A549 (cell line): ENCODE results near the gene DOCK10. TPM values are rescaled to one million over a fixed set of nuclear protein-coding genes. Genes with fewer than 3 reads are reported as not detected.

Source experiments
- ATAC-seq, 2 experiments: fragments of 200-7000 bp in 1 of 2; fragments of >200 bp in 1 of 2; cut with Nextera tagmentation in 1 of 2; cut with Tn5 transposase in 1 of 2; 3 replicates each; pipeline versions ENCODE4 v1.8.0 to v1.9.1; 2018 to 2020; ENCODE audit warnings: mild to moderate bottlenecking in 1 of 2, moderate library complexity in 1 of 2
- CTCF ChIA-PET: fragments of 300-600 bp; sonication (Branson Sonifier 250); formaldehyde crosslinking; extraction: SDS; loops from one replicate; lab custom pipeline; 2021; ENCODE audit warnings: antibody characterized with exemption, inconsistent platforms; lab: Yijun Ruan, JAX
- POLR2A ChIA-PET: fragments of 350-600 bp; formaldehyde crosslinking; extraction: SDS; loops from one replicate; lab custom pipeline; 2021; ENCODE audit warnings: antibody characterized with exemption, inconsistent platforms; lab: Yijun Ruan, JAX
- DNase-seq, 2 experiments: peaks; one replicate each; pipeline versions ENCODE4 v3.0.0 to v3.0.0-alpha.2; 2011 to 2016; ENCODE audit warnings: low read depth in 1 of 2, low spot score in 1 of 2
- FAIRE-seq: peaks from 2 replicates; lab custom pipeline; 2011; peaks lifted over from hg19 to GRCh38; lab: Jason Lieb, UNC
- H3K27ac ChIP-seq, 2 experiments: fragments of >200 bp; sonication (Bioruptor Twin); formaldehyde crosslinking; 3 replicates each; pipeline ENCODE4 v1.5.1; 2016 to 2017
- H3K4me1 ChIP-seq: fragments of >200 bp; sonication (Bioruptor Twin); formaldehyde crosslinking; 3 replicates; pipeline ENCODE4 v1.6.1; 2016
- H3K4me2 ChIP-seq: fragments of >200 bp; sonication (Bioruptor Twin); formaldehyde crosslinking; 3 replicates; pipeline ENCODE4 v1.6.1; 2016
- H3K4me3 ChIP-seq: fragments of >200 bp; sonication (Bioruptor Twin); formaldehyde crosslinking; 3 replicates; pipeline ENCODE4 v1.5.1; 2016
- H3K9me3 ChIP-seq: fragments of >200 bp; sonication (Bioruptor Twin); formaldehyde crosslinking; 3 replicates; pipeline ENCODE4 v1.6.1; 2016
- BHLHE40 ChIP-seq: IDR thresholded peaks from 2 replicates; pipeline ENCODE4 v1.6.1; 2012; ENCODE audit warnings: low read depth, low read length, inconsistent platforms
- CEBPB ChIP-seq, 2 experiments: fragments of >200 bp in 1 of 2; sonication (Bioruptor Twin) in 1 of 2; formaldehyde crosslinking in 1 of 2; IDR thresholded peaks; 2 replicates each; pipeline ENCODE4 v1.6.1; 2012 to 2016
- CHD2 ChIP-seq: fragments of 150-350 bp; IDR thresholded peaks from 2 replicates; pipeline ENCODE4 v1.6.1; 2014; ENCODE audit warnings: low read length; ENCODE audit not compliant: partially characterized antibody
- EHMT2 ChIP-seq: fragments of 200-600 bp; sonication (generic); IDR thresholded peaks from 2 replicates; pipeline ENCODE4 v1.6.1; 2016; ENCODE audit warnings: antibody characterized with exemption, low read depth, mild to moderate bottlenecking, moderate library complexity
- EP300 ChIP-seq, 2 experiments: fragments of >200 bp; sonication (Bioruptor Twin); formaldehyde crosslinking; IDR thresholded peaks; 2 replicates in 1 of 2; 3 replicates in 1 of 2; pipeline ENCODE4 v1.6.1; 2016 to 2017
- FOSL2 ChIP-seq, 2 experiments: fragments of 450-650 bp in 1 of 2; fragments of >200 bp in 1 of 2; sonication (Bioruptor Twin) in 1 of 2; formaldehyde crosslinking; IDR thresholded peaks; 2 replicates each; pipeline versions ENCODE4 v1.5.0 to v1.6.1; 2016 to 2020; ENCODE audit warnings: mild to moderate bottlenecking in 1 of 2, moderate library complexity in 1 of 2
- FOXS1 ChIP-seq: fragments of 250-450 bp; sonication (Bioruptor Pico); IDR thresholded peaks from 2 replicates; pipeline ENCODE4 v1.5.0; 2020; ENCODE audit warnings: mild to moderate bottlenecking, moderate library complexity
- GATA3 ChIP-seq: IDR thresholded peaks from 2 replicates; pipeline ENCODE4 v1.6.1; 2012; ENCODE audit warnings: borderline replicate concordance
- HDAC2 ChIP-seq: fragments of 200-600 bp; sonication (generic); IDR thresholded peaks from 2 replicates; pipeline ENCODE4 v1.6.1; 2016
- HEYL ChIP-seq: fragments of 250-450 bp; sonication (Bioruptor Pico); IDR thresholded peaks from 2 replicates; pipeline ENCODE4 v1.8.0; 2021; ENCODE audit warnings: mild to moderate bottlenecking, moderate library complexity
- HOXA7 ChIP-seq: fragments of 250-450 bp; sonication (Bioruptor Pico); IDR thresholded peaks from 2 replicates; pipeline ENCODE4 v1.5.0; 2020; ENCODE audit warnings: mild to moderate bottlenecking, moderate library complexity
- KDM1A ChIP-seq: fragments of 200-600 bp; sonication (generic); IDR thresholded peaks from 2 replicates; pipeline ENCODE4 v1.6.1; 2016; ENCODE audit warnings: low read depth, mild to moderate bottlenecking
- KDM5A ChIP-seq: fragments of 200-600 bp; sonication (generic); IDR thresholded peaks from 2 replicates; pipeline ENCODE4 v1.6.1; 2016; ENCODE audit warnings: antibody characterized with exemption, mild to moderate bottlenecking
- NPAS2 ChIP-seq: fragments of 250-450 bp; sonication (Bioruptor Pico); IDR thresholded peaks from 2 replicates; pipeline ENCODE4 v1.8.0; 2022; ENCODE audit warnings: mild to moderate bottlenecking, moderate library complexity, borderline replicate concordance
- NR3C1 ChIP-seq: fragments of >200 bp; sonication (Bioruptor Twin); formaldehyde crosslinking; IDR thresholded peaks from 3 replicates; pipeline ENCODE4 v1.6.1; 2017
- PHF8 ChIP-seq: fragments of 200-600 bp; sonication (generic); IDR thresholded peaks from 2 replicates; pipeline ENCODE4 v1.6.1; 2016; ENCODE audit warnings: low read depth, mild to moderate bottlenecking, antibody characterized with exemption, moderate library complexity, borderline replicate concordance
- POLR2A ChIP-seq: IDR thresholded peaks from 2 replicates; pipeline ENCODE4 v1.6.1; 2012; ENCODE audit warnings: mild to moderate bottlenecking, low read length
- POLR2AphosphoS2 ChIP-seq: conservative IDR thresholded peaks from 2 replicates; pipeline ENCODE4 v1.6.1; 2012; ENCODE audit warnings: low read length, improper control_type of control experiment, inconsistent platforms
- RAD21 ChIP-seq, 2 experiments: fragments of >200 bp in 1 of 2; sonication (Bioruptor Twin) in 1 of 2; formaldehyde crosslinking in 1 of 2; IDR thresholded peaks in 1 of 2; conservative IDR thresholded peaks in 1 of 2; 2 replicates in 1 of 2; 3 replicates in 1 of 2; pipeline ENCODE4 v1.6.1; 2012 to 2018; ENCODE audit warnings: inconsistent platforms in 1 of 2
- RARB ChIP-seq: fragments of 250-450 bp; sonication (Bioruptor Pico); IDR thresholded peaks from 2 replicates; pipeline ENCODE4 v1.8.0; 2021; ENCODE audit warnings: mild to moderate bottlenecking, moderate library complexity
- RNF2 ChIP-seq: fragments of 200-600 bp; sonication (generic); IDR thresholded peaks from 2 replicates; pipeline ENCODE4 v1.6.1; 2016; ENCODE audit warnings: low read depth, mild to moderate bottlenecking, antibody characterized with exemption, moderate library complexity, borderline replicate concordance
- ZFP36 ChIP-seq: fragments of 450-650 bp; IDR thresholded peaks from 2 replicates; pipeline ENCODE4 v1.6.1; 2014; ENCODE audit warnings: borderline replicate concordance; ENCODE audit not compliant: partially characterized antibody
- ZSCAN20 ChIP-seq: fragments of 250-450 bp; sonication (Bioruptor Pico); IDR thresholded peaks from 2 replicates; pipeline ENCODE4 v1.8.0; 2022; ENCODE audit warnings: mild to moderate bottlenecking, moderate library complexity
- WGBS: methylation state at CpG from one replicate; pipeline ENCODE4 v1.1.6; 2017; ENCODE audit errors: missing lambda C conversion rate; 5-methylcytosine and 5-hydroxymethylcytosine counted together
- polyA plus RNA-seq, 4 experiments: library from polyadenylated mRNA; depleted of rRNA in 3 of 4; stranded (reverse); fragments of >200 nt; fragmentation: RNase III in 1 of 4; extraction: RNeasy Plus Mini Kit Qiagen cat#74134 plus additional on column Dnase treatment in 1 of 4; gene quantifications; 2 replicates in 3 of 4; 3 replicates in 1 of 4; pipeline ENCODE4 v1.2.3, GENCODE V29; 2011 to 2017
- TF ChIP-seq, protein P1 (sequence below): IDR thresholded peaks from 2 replicates; pipeline ENCODE4 v1.6.1; 2012; ENCODE audit warnings: low read depth, borderline replicate concordance
- TF ChIP-seq, protein P2 (sequence below): IDR thresholded peaks from 2 replicates; pipeline ENCODE4 v1.6.1; 2012
- TF ChIP-seq, protein P3 (sequence below): fragments of >200 bp; sonication (Bioruptor Twin); formaldehyde crosslinking; IDR thresholded peaks from 3 replicates; pipeline ENCODE4 v1.6.1; 2016
- TF ChIP-seq, protein P4 (sequence below): fragments of 250-450 bp; sonication (Bioruptor Pico); IDR thresholded peaks from 2 replicates; pipeline ENCODE4 v1.5.0; 2020; ENCODE audit warnings: low read depth, mild to moderate bottlenecking, moderate library complexity
- TF ChIP-seq, protein P5 (sequence below): fragments of >200 bp; sonication (Bioruptor Twin); formaldehyde crosslinking; IDR thresholded peaks from 3 replicates; pipeline ENCODE4 v1.5.1; 2016
- TF ChIP-seq, protein P6 (sequence below): fragments of 150-350 bp; IDR thresholded peaks from 2 replicates; pipeline ENCODE4 v1.6.1; 2014; ENCODE audit warnings: low read depth, mild to moderate bottlenecking, low read length

Gene DOCK10
- polyA plus RNA-seq, 2 of the 4 experiments (the other 2 are of a cell fraction), result 43.0 to 45.3 TPM

DNA sequence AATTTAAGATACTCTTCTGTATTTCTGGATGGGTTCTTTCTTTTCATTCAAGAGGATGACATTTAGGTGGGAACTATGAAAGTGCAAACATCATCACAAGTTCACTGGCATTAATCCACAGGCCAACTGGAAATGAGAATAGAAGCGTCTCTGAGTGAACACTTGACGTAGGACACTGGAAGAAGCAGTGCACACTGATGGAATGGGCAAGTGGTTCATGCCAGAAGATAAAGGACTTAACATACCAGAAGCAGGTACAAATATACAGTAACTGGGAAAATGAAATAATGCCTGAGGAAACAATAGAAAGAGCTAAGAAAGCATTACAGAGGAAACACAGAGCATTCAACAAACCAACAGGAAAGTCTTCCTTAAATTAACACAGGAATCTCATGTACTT is 205.2 kb downstream of the DOCK10 start:
- Histone ChIP-seq H3K9me3 (no peaks in the 10 kb centered on the region), H3K4me3 (no peak overlapping the region), H3K4me2 (no peak overlapping the region), H3K4me1 (no peaks in the 10 kb centered on the region), H3K27ac (no peak overlapping the region; a peak in 1 of 6 replicates)
- ChIA-PET CTCF (interaction anchor here (1.3 to 1.7 kb wide), 2 partner anchors 11 to 47 kb away, joined by 3 to 7 read pairs; no protein-coding TSS in a partner anchor), POLR2A (no interaction called here)
- FAIRE-seq, result no peak
- no peak for DNase-seq
- ATAC-seq, result no peak
- no peak for TF ChIP-seq CEBPB (IDR thresholded peaks at IDR 0.05)
- no peak for TF ChIP-seq RARB
- TF ChIP-seq, protein P1, sequence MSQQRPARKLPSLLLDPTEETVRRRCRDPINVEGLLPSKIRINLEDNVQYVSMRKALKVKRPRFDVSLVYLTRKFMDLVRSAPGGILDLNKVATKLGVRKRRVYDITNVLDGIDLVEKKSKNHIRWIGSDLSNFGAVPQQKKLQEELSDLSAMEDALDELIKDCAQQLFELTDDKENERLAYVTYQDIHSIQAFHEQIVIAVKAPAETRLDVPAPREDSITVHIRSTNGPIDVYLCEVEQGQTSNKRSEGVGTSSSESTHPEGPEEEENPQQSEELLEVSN, result no peak
- no peak for TF ChIP-seq CHD2
- TF ChIP-seq, all 56 proteins: peak for 0
- 90% methylated on average over 2 of the region's 2 CpGs for WGBS

DNA sequence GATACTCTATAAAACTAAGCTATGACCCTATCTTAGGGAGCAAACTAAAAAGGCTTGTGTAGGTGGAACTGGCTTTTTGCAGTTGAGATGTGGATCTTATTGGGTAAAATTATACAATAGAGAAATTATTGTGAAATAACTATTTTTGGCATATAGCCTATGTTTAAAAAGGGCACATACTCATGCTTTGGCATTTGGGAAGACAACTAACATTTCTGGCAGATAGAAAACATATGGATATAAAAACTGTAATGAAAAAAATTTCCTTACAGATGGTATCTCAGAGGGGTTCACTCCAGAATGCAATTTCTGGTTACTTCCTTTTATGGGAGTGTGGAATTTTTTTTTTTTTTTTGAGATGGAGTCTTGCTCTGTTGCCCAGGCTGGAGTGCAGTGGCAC is 206.0 kb downstream of the DOCK10 start:
- no peaks in the 10 kb centered on the region for H3K9me3 ChIP-seq
- TF ChIP-seq PHF8 (no peak), CHD2 (no peak), HOXA7 (no peak), POLR2AphosphoS2 (no peak), CEBPB (IDR thresholded peaks at IDR 0.05) (no peak), ZFP36 (no peak), POLR2A (no peak), HEYL (CRISPR knock-in tag) (no peak), BHLHE40 (no peak), ZSCAN20 (CRISPR knock-in tag) (no peak), KDM5A (no peak), GATA3 (no peak), HDAC2 (no peak)
- TF ChIP-seq, protein P2, sequence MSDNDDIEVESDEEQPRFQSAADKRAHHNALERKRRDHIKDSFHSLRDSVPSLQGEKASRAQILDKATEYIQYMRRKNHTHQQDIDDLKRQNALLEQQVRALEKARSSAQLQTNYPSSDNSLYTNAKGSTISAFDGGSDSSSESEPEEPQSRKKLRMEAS, result no peak
- TF ChIP-seq, all 56 proteins: peak for 0
- no peak overlapping the region for H3K27ac ChIP-seq
- no peak for ATAC-seq
- POLR2A ChIA-PET, result no interaction called here
- DNase-seq, result no peak
- no peak overlapping the region for H3K4me2 ChIP-seq
- no peak overlapping the region for H3K4me3 ChIP-seq
- H3K4me1 ChIP-seq, result no peaks in the 10 kb centered on the region
- FAIRE-seq, result no peak
- CTCF ChIA-PET, result interaction anchor here (0.6 to 1.7 kb wide), 2 partner anchors 12 to 565 kb away, joined by 5 to 7 read pairs; no protein-coding TSS in a partner anchor

DNA sequence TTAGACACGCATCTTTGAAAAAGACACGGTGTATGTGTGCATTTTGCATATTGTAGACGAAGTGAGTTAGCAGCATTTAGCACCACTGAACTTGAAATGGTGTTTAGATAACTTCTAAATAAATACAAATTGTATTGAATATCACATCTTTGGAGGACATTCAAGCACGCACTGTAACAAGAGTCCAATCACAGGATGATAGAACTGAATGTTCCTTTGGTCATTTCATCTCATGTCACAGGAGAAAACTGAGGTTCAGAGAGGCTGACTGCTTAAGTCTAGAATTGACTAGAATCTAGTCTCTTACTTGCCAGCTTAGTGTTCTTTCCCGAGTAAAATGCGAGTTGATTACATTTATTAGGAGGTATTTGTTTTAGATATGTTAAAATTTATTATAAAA is 206.9 kb downstream of the DOCK10 start:
- Histone ChIP-seq H3K4me2 (no peak overlapping the region), H3K4me3 (no peak overlapping the region), H3K27ac (no peak overlapping the region), H3K4me1 (no peaks in the 10 kb centered on the region), H3K9me3 (no peaks in the 10 kb centered on the region)
- POLR2A ChIA-PET, result no interaction called here
- DNase-seq (no peak), FAIRE-seq (no peak), ATAC-seq (no peak)
- TF ChIP-seq EHMT2, result no peak
- no peak for TF ChIP-seq EP300 (IDR thresholded peaks at IDR 0.05)
- TF ChIP-seq RNF2, result no peak
- TF ChIP-seq FOSL2 (IDR thresholded peaks at IDR 0.05), result no peak
- TF ChIP-seq FOSL2 (CRISPR knock-in tag; IDR thresholded peaks at IDR 0.05), result no peak
- TF ChIP-seq HEYL (CRISPR knock-in tag), result no peak
- no peak for TF ChIP-seq KDM1A
- TF ChIP-seq, protein P1, result no peak
- no peak for TF ChIP-seq NR3C1
- TF ChIP-seq RAD21 (conservative IDR thresholded peaks at IDR 0.05 in 1 of 2, IDR thresholded peaks at IDR 0.05 in 1 of 2), result no peak
- TF ChIP-seq FOXS1 (CRISPR knock-in tag), result no peak
- TF ChIP-seq, protein P3, sequence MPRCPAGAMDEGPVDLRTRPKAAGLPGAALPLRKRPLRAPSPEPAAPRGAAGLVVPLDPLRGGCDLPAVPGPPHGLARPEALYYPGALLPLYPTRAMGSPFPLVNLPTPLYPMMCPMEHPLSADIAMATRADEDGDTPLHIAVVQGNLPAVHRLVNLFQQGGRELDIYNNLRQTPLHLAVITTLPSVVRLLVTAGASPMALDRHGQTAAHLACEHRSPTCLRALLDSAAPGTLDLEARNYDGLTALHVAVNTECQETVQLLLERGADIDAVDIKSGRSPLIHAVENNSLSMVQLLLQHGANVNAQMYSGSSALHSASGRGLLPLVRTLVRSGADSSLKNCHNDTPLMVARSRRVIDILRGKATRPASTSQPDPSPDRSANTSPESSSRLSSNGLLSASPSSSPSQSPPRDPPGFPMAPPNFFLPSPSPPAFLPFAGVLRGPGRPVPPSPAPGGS, result no peak
- TF ChIP-seq, protein P4, sequence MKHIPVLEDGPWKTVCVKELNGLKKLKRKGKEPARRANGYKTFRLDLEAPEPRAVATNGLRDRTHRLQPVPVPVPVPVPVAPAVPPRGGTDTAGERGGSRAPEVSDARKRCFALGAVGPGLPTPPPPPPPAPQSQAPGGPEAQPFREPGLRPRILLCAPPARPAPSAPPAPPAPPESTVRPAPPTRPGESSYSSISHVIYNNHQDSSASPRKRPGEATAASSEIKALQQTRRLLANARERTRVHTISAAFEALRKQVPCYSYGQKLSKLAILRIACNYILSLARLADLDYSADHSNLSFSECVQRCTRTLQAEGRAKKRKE (CRISPR knock-in tag), result no peak
- TF ChIP-seq, protein P5, sequence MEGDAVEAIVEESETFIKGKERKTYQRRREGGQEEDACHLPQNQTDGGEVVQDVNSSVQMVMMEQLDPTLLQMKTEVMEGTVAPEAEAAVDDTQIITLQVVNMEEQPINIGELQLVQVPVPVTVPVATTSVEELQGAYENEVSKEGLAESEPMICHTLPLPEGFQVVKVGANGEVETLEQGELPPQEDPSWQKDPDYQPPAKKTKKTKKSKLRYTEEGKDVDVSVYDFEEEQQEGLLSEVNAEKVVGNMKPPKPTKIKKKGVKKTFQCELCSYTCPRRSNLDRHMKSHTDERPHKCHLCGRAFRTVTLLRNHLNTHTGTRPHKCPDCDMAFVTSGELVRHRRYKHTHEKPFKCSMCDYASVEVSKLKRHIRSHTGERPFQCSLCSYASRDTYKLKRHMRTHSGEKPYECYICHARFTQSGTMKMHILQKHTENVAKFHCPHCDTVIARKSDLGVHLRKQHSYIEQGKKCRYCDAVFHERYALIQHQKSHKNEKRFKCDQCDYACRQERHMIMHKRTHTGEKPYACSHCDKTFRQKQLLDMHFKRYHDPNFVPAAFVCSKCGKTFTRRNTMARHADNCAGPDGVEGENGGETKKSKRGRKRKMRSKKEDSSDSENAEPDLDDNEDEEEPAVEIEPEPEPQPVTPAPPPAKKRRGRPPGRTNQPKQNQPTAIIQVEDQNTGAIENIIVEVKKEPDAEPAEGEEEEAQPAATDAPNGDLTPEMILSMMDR, result no peak
- TF ChIP-seq, protein P6, sequence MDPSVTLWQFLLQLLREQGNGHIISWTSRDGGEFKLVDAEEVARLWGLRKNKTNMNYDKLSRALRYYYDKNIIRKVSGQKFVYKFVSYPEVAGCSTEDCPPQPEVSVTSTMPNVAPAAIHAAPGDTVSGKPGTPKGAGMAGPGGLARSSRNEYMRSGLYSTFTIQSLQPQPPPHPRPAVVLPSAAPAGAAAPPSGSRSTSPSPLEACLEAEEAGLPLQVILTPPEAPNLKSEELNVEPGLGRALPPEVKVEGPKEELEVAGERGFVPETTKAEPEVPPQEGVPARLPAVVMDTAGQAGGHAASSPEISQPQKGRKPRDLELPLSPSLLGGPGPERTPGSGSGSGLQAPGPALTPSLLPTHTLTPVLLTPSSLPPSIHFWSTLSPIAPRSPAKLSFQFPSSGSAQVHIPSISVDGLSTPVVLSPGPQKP, result no peak
- TF ChIP-seq NPAS2, result no peak
- CTCF ChIA-PET, result no interaction called here
- 86% methylated on average over 6 of the region's 6 CpGs for WGBS
